ENCODE data around the gene VWDE. TPM values are rescaled to one million over a fixed set of nuclear protein-coding genes. Genes with fewer than 3 reads are reported as not detected.
A peak's percentile ranks its signal among the peaks of the same experiment; 100 is the strongest.

The VWDE gene
- total RNA-seq, 2 donors from 2014 or later, result 2.7 to 3.2 TPM

- DNase-seq (ENCODE audit: low spot score), result no peak
- no peaks in the 10 kb centered on the region for H3K4me1 ChIP-seq (replicated peaks)
- intact Hi-C loops (cut with DNase I), result no loop called here
- no peak overlapping the region for H3K27ac ChIP-seq
- TF ChIP-seq POLR2A (IDR thresholded peaks at IDR 0.05) (no peak), POLR2AphosphoS5 (IDR thresholded peaks at IDR 0.05) (no peak), CTCF (IDR thresholded peaks at IDR 0.05) (no peak)
- WGBS, result 52% methylated on average over 7 of the region's 7 CpGs
- no peak overlapping the region for H3K4me3 ChIP-seq
- H3K36me3 ChIP-seq, result no peaks in the 10 kb centered on the region
- no peaks in the 10 kb centered on the region for H3K27me3 ChIP-seq (replicated peaks; ENCODE audit: insufficient read depth)
- no peaks in the 10 kb centered on the region for H3K9me3 ChIP-seq
These were observed 33.4 kb upstream of the VWDE start for GRCh38 chr7:12436896-12437535.

GRCh38 chr7:12436126-12436525 lies 32.5 kb upstream of the VWDE start:
- no peak for DNase-seq (ENCODE audit: low spot score)
- H3K27ac ChIP-seq, result no peak overlapping the region
- no peaks in the 10 kb centered on the region for H3K4me1 ChIP-seq (replicated peaks)
- H3K4me3 ChIP-seq, result no peak overlapping the region
- TF ChIP-seq POLR2A (IDR thresholded peaks at IDR 0.05) (no peak), POLR2AphosphoS5 (IDR thresholded peaks at IDR 0.05) (no peak), CTCF (IDR thresholded peaks at IDR 0.05) (no peak)
- H3K27me3 ChIP-seq (replicated peaks; ENCODE audit: insufficient read depth), result no peaks in the 10 kb centered on the region
- H3K36me3 ChIP-seq, result no peaks in the 10 kb centered on the region
- intact Hi-C loops (cut with DNase I), result no loop called here
- no peaks in the 10 kb centered on the region for H3K9me3 ChIP-seq

GRCh38 chr7:12434012-12434642 lies 30.5 kb upstream of the VWDE start:
- intact Hi-C loops (cut with DNase I), result no loop called here
- no peaks in the 10 kb centered on the region for H3K9me3 ChIP-seq
- TF ChIP-seq CTCF (IDR thresholded peaks at IDR 0.05), result peak in 2 of 4 experiments; percentile 33 to 36
- TF ChIP-seq POLR2A (IDR thresholded peaks at IDR 0.05), result no peak
- no peak for TF ChIP-seq POLR2AphosphoS5 (IDR thresholded peaks at IDR 0.05)
- no peak for DNase-seq (ENCODE audit: low spot score)
- no peaks in the 10 kb centered on the region for H3K4me1 ChIP-seq (replicated peaks)
- H3K27me3 ChIP-seq (replicated peaks; ENCODE audit: insufficient read depth), result no peaks in the 10 kb centered on the region
- no peak overlapping the region for H3K4me3 ChIP-seq
- no peak overlapping the region for H3K27ac ChIP-seq
- no peaks in the 10 kb centered on the region for H3K36me3 ChIP-seq

GRCh38 chr7:12431886-12432556 lies 28.4 kb upstream of the VWDE start:
- 74% methylated on average over 11 of the region's 11 CpGs for WGBS
- no peaks in the 10 kb centered on the region for H3K36me3 ChIP-seq
- intact Hi-C loops (cut with DNase I), result no loop called here
- H3K27me3 ChIP-seq (replicated peaks; ENCODE audit: insufficient read depth), result no peaks in the 10 kb centered on the region
- H3K4me1 ChIP-seq (replicated peaks), result no peaks in the 10 kb centered on the region
- H3K27ac ChIP-seq, result no peak overlapping the region
- no peaks in the 10 kb centered on the region for H3K9me3 ChIP-seq
- TF ChIP-seq POLR2A (IDR thresholded peaks at IDR 0.05) (no peak), CTCF (IDR thresholded peaks at IDR 0.05) (no peak), POLR2AphosphoS5 (IDR thresholded peaks at IDR 0.05) (no peak)
- H3K4me3 ChIP-seq, result no peak overlapping the region
- DNase-seq (ENCODE audit: low spot score), result no peak
